Measurements from ENCODE around the gene SLIT3.
A peak's percentile ranks its signal among the peaks of the same experiment; 100 is the strongest.

Gene SLIT3

GRCh38 chr5:168953351-168953750 lies 347.6 kb downstream of the SLIT3 start:
- DNase-seq (ENCODE audit: low spot score), result no peak

DNA sequence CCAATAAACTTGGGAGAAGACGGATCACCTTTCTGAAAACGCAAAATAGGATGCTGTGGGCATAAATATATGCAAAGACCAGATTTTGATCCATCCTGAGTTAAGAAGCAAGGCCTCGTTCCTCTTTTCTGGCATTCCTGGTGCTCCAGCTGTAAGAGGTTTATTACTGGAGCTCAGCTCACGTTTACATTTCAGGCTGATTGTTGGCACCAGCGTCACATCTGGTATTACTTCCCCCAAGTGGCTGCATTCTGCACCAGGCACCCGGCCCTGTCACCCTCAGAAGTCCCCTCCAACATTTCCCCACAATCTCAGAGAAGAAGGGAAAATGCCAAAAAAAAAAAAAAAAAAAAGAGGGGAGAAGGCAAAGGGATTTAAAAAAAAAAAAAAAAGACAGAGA lies 348.7 kb downstream of the SLIT3 start:
- no peak for DNase-seq (ENCODE audit: low spot score)

GRCh38 chr5:168951769-168952168 lies 349.2 kb downstream of the SLIT3 start:
- DNase-seq (ENCODE audit: low spot score), result no peak

DNA sequence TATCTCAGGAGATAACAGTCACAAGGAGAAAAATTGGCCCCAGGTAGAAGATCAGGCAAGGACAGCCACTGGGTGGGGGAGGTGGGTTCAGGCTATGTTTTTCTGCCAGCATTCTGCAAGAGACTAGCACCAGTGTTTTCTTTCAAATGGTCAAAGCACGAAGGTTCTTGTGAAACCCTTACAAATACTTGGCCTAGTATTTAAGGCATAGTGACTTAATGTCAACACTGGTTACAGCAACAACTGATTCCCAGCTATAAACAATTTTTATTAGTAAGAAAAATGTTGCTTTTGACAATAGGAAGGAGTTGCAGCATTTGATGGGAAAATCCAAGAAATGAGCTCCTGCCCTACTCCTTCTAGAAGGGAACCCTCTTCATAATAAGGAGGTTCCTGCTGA lies 349.6 kb downstream of the SLIT3 start:
- no peak for DNase-seq (ENCODE audit: low spot score)

DNA sequence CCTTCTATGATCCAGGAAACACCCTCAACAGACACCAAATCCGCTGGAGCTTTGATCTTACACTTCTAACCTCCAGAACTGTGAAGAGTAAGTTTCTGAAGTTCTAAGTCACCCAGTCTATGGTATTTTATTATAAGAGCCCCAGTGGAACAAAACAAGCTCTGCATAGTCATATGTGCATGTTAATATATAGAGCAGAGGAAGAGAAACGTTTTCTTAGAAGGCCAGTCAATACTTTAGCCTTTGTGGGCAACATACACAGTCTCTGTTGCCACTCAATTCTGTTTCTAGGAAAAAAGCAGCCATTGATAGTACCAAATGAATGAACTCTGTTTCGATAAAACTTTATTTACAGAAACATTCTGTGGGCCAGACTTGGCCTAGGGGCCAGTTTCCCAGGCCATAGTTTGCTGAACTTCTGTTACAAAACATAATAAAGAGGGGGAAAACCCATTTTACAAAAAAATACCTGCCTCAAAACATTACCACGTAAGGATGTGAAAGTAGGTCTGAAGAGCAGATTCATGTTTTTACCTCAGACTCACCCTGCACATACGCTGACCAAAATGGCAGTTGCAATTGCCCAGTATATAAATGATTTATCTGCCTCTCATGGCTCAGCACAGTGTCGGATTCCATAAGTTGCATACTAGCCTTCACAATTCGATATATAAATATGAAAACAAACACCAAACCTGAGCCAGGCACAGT lies 350.5 kb downstream of the SLIT3 start:
- DNase-seq (ENCODE audit: low spot score), result no peak

GRCh38 chr5:168948746-168949145 lies 352.2 kb downstream of the SLIT3 start:
- DNase-seq (ENCODE audit: low spot score), result no peak

DNA sequence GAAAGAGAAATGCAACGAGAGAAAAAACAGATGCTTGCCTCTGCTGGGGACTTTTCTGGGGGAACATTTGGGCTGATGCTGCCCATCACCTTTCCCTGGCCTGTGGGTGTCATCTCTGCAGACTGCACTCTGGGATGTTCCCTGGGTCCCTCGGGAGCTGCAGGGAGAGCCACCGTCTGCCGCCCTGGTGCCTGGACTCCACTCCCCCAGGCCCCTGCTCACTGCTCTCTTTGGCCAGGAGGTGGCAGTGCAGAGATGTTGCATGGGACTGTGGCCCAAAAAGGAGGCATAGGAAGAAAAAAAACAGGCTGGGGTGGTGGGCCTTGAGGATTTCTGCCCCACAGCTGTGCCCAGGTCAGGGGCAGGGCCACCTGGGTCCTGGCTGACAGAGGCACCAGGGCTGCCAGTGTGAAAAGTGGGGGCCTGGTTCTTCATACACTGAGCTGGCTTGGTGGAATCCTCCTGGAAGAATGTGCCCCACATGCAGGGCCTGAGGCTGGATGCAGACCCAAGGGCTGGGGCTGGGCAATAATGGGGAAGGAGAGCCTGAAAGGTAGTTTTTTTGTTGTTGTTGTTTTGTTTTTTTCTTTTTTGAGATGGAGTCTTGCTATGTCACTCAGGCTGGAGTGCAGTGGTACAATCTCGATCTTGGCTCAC lies 353.6 kb downstream of the SLIT3 start:
- DNase-seq (ENCODE audit: low spot score), result peak; percentile 55

GRCh38 chr5:168946363-168946762 lies 354.6 kb downstream of the SLIT3 start:
- DNase-seq (ENCODE audit: low spot score), result no peak

GRCh38 chr5:168944004-168944403 lies 356.9 kb downstream of the SLIT3 start:
- DNase-seq (ENCODE audit: low spot score), result no peak

GRCh38 chr5:168943091-168943884 lies 357.7 kb downstream of the SLIT3 start:
- no peak for DNase-seq (ENCODE audit: low spot score)

DNA sequence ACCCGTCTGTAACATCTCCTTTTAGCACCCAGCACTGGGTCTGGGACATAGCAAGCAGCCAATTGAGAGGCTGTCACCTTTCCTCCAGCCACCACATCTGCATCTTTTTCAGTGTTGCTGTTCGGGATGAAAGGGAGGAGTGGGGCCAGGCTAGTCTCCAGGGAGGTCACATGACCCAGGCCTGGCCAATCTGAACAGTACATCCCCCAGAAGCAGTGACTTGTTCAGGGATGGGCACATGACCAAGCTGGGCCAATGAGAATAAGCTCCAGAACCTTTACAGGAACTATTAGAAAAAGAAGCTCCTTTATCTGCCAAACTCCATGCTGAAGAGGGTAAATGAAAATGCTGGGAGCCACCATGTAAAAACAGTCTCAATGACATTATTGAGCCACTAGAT lies 359.0 kb downstream of the SLIT3 start:
- DNase-seq (ENCODE audit: low spot score), result no peak

- no peak for DNase-seq (ENCODE audit: low spot score)
These were observed 360.2 kb downstream of the SLIT3 start for GRCh38 chr5:168940712-168941111.

DNA sequence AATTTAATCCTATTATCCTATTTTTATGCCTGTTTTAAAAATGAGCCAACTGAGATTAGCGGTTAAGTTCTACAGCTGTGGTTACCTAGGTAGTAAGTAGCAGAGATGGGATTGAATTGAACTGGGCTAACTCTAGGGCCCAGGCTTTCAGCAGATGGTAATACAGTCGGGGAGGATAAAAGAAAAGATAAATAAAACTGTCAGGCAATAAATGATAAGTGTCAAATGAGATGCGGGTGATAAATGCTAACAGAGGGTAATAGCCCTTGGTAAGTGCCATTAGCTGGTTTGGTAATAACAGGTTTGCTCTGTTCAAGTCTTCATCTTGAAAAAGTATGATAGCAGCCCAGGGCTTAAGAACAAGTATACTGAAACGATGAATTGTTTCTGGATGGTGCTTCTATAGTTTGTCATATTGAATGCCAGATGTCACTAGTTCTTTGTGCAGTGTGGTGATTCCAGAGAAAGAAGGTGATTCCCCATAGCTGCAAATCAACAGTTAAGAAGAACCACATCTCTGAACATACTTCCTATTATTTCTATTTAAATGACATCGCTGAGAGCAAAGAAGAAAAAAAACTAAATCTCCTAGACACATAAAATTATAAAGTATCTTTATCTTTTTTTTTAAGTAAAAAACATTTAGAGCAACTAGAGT lies 360.9 kb downstream of the SLIT3 start:
- no peak for DNase-seq (ENCODE audit: low spot score)

DNA sequence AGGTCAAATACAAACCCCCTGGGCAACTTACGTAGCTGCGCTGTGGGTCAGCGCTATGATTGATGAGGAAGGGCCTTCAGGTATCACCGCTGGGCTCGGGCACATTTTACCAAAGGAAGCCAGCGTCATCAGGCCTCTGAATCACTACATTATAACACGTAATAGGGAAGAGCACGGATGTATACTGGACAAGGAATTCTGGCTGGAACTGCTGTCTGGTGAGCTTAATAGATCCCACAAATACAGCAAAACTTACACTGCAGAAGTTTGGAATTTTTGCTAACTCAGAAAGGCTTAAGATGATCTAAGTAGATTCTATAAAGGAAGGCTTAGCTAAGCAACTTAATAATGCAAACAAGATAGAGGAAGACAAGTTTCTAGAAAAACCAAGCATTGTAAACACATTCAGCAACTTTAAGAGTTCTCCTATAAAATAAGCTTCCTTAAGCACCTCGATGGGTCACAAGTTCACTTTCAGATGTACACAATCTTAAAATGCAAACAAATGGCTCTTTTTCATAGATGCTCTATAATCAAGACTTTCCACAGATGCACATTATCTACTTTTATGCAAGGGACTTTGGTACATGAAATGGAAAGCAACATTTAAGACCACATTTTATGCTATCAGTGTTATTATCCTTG lies 361.7 kb downstream of the SLIT3 start:
- DNase-seq (ENCODE audit: low spot score), result no peak

GRCh38 chr5:168936511-168936910 lies 364.4 kb downstream of the SLIT3 start:
- no peak for DNase-seq (ENCODE audit: low spot score)

GRCh38 chr5:168935183-168935582 lies 365.8 kb downstream of the SLIT3 start:
- no peak for DNase-seq (ENCODE audit: low spot score)

- no peak for DNase-seq (ENCODE audit: low spot score)
These were observed 366.8 kb downstream of the SLIT3 start for GRCh38 chr5:168934169-168934568.

- DNase-seq (ENCODE audit: low spot score), result no peak
These were observed 368.3 kb downstream of the SLIT3 start for GRCh38 chr5:168932400-168933189.

DNA sequence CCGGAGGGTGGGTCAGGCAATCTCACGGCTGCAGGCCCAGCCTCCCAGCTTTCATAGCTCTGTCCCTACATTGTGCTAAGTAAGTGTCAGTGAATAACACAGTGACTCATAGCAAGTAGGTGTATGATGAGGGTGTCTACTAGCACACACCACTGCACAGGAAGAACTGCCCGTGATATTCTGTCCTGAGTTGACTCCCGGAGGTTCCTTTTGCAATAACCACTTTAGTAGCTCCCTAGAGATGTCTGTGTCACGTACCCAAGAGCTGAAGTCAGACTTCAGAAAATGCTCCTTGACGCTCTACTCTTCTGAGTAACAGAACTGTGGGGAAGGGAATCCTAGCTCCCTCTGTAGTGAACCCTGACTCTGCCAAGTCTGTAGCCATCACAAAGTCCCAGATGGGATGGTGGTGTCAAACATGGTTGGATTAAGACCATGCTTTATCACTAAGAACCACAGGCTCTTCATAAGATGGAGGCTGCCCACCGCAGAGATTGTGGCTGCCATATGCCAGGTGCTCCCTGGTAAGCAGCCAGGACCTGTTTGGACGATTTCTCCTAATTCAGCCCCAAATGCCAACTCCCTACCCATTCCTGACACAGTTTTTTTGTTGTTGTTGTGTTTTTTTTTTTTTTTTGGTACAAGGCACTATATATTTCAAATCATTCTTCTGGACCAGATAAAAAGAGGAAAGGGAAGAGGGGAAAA lies 369.1 kb downstream of the SLIT3 start:
- no peak for DNase-seq (ENCODE audit: low spot score)

- DNase-seq (ENCODE audit: low spot score), result no peak
These were observed 371.3 kb downstream of the SLIT3 start for GRCh38 chr5:168929656-168930055.

- DNase-seq (ENCODE audit: low spot score), result no peak
These were observed 375.8 kb downstream of the SLIT3 start for GRCh38 chr5:168925160-168925559.
